CD14-positive monocyte (primary cell): Measurements from ENCODE around the gene G2E3. TPM values are rescaled to one million over a fixed set of nuclear protein-coding genes. Genes with fewer than 3 reads are reported as not detected.
A peak's percentile ranks its signal among the peaks of the same experiment; 100 is the strongest.

ENCODE experiments used
- DNase-seq, 3 donors: peaks; one replicate each; pipeline ENCODE4 v3.0.0-alpha.2; 2011 to 2022
- H2AFZ ChIP-seq: 2 replicates; pipeline ENCODE4 v1.6.0; 2012; ENCODE audit warnings: mild to moderate bottlenecking, low read depth, low read length, inconsistent platforms; ENCODE audit not compliant: insufficient read depth, poor library complexity, severe bottlenecking
- H3K27ac ChIP-seq, 2 donors: 1 replicate in 1 of 2; 2 replicates in 1 of 2; pipeline ENCODE4 v1.5.1; 2012 to 2013; ENCODE audit warnings: low read length in 2 of 2, control low read depth in 1 of 2, inconsistent platforms in 1 of 2, low read depth in 1 of 2, mild to moderate bottlenecking in 1 of 2
- H3K27me3 ChIP-seq, 2 donors: one replicate each; pipeline versions ENCODE4 v1.6.0 to v1.6.1; 2011 to 2013; ENCODE audit warnings: low read length in 2 of 2; ENCODE audit not compliant: control insufficient read depth in 2 of 2, insufficient read depth in 2 of 2
- H3K36me3 ChIP-seq, 2 donors: replicated peaks in 1 of 2; 1 replicate in 1 of 2; 2 replicates in 1 of 2; pipeline versions ENCODE4 v1.5.1 to v1.6.1; 2012 to 2013; ENCODE audit warnings: low read length in 2 of 2, control low read depth in 1 of 2, inconsistent platforms in 1 of 2, mild to moderate bottlenecking in 1 of 2; ENCODE audit not compliant: insufficient read depth in 2 of 2, control insufficient read depth in 1 of 2
- H3K4me1 ChIP-seq, 2 donors: 1 replicate in 1 of 2; 2 replicates in 1 of 2; pipeline versions ENCODE4 v1.5.1 to v1.6.1; 2012 to 2013; ENCODE audit warnings: low read length in 2 of 2, control low read depth in 1 of 2, inconsistent platforms in 1 of 2, mild to moderate bottlenecking in 1 of 2, moderate library complexity in 1 of 2; ENCODE audit not compliant: insufficient read depth in 2 of 2, control insufficient read depth in 1 of 2
- H3K4me2 ChIP-seq: replicated peaks from 2 replicates; pipeline ENCODE3; 2012; ENCODE audit warnings: low read length, moderate library complexity, mild to moderate bottlenecking; ENCODE audit not compliant: poor library complexity, severe bottlenecking; ENCODE audit errors: extremely low read depth
- H3K4me3 ChIP-seq, 3 experiments: fragments of 200-600 bp in 1 of 3; sonication (generic) in 1 of 3; replicated peaks in 1 of 3; 1 replicate in 2 of 3; 2 replicates in 1 of 3; pipeline ENCODE4 v1.5.1; 2011 to 2013; ENCODE audit warnings: low read length in 3 of 3, mild to moderate bottlenecking in 3 of 3, control low read depth in 2 of 3, low read depth in 2 of 3, inconsistent platforms in 1 of 3, moderate library complexity in 1 of 3
- H3K79me2 ChIP-seq: 2 replicates; pipeline ENCODE4 v1.6.0; 2012; ENCODE audit warnings: mild to moderate bottlenecking, control low read depth, inconsistent platforms, low read length, moderate library complexity; ENCODE audit not compliant: insufficient read depth
- H3K9ac ChIP-seq: 2 replicates; pipeline ENCODE4 v1.6.0; 2017; ENCODE audit warnings: low read length, mild to moderate bottlenecking; ENCODE audit not compliant: insufficient read depth, poor library complexity, severe bottlenecking
- H3K9me3 ChIP-seq, 2 donors: replicated peaks in 1 of 2; 1 replicate in 1 of 2; 2 replicates in 1 of 2; pipeline versions ENCODE4 v1.5.1 to v1.6.1; 2012 to 2013; ENCODE audit warnings: low read length in 2 of 2, control low read depth in 1 of 2; ENCODE audit not compliant: control insufficient read depth in 1 of 2, insufficient read depth in 1 of 2
- H4K20me1 ChIP-seq: 2 replicates; pipeline ENCODE4 v1.6.0; 2012; ENCODE audit warnings: mild to moderate bottlenecking, low read length, control low read depth, moderate library complexity; ENCODE audit not compliant: insufficient read depth
- H3K27ac Mint-ChIP-seq, 7 donors: one replicate each; pipeline ENCODE4 v1.8.0; 2020; ENCODE audit warnings: mild to moderate bottlenecking in 7 of 7, mixed read lengths in 7 of 7, moderate library complexity in 6 of 7, inconsistent platforms in 2 of 7
- H3K27me3 Mint-ChIP-seq, 3 donors: one replicate each; pipeline ENCODE4 v1.8.0; 2021 to 2022; ENCODE audit warnings: low read depth in 3 of 3, mild to moderate bottlenecking in 3 of 3, mixed read lengths in 3 of 3, moderate library complexity in 3 of 3, inconsistent platforms in 1 of 3
- H3K36me3 Mint-ChIP-seq, 2 donors: one replicate each; pipeline ENCODE4 v1.8.0; 2020; ENCODE audit warnings: mixed read lengths in 2 of 2, inconsistent platforms in 1 of 2, mild to moderate bottlenecking in 1 of 2
- H3K4me1 Mint-ChIP-seq: one replicate; pipeline ENCODE4 v1.8.0; 2020; ENCODE audit warnings: mild to moderate bottlenecking, mixed read lengths
- H3K4me3 Mint-ChIP-seq, 2 donors: one replicate each; pipeline ENCODE4 v1.8.0; 2020; ENCODE audit warnings: mild to moderate bottlenecking in 2 of 2, mixed read lengths in 2 of 2, moderate library complexity in 1 of 2
- H3K9me3 Mint-ChIP-seq, 7 donors: one replicate each; pipeline ENCODE4 v1.8.0; 2020 to 2022; ENCODE audit warnings: mixed read lengths in 7 of 7, mild to moderate bottlenecking in 6 of 7, moderate library complexity in 6 of 7, inconsistent platforms in 2 of 7
- WGBS: methylation state at CpG from one replicate; pipeline ENCODE4 v1.1.5; 2013; ENCODE audit warnings: missing lambda C conversion rate; ENCODE audit not compliant: insufficient coverage; 5-methylcytosine and 5-hydroxymethylcytosine counted together
- intact Hi-C, 2 donors: fragments of 100-400 bp; cut with micrococcal nuclease; formaldehyde crosslinking; loops; one replicate each; pipeline versions ENCODE4 v1.15.0 to v1.15.1; 2023
- polyA plus RNA-seq, 3 donors: library from polyadenylated mRNA; depleted of rRNA in 1 of 3; unstranded in 2 of 3; stranded (reverse) in 1 of 3; fragments of 300-500 nt in 2 of 3; fragments of >200 nt in 1 of 3; fragmentation: Illumina TruSeq in 2 of 3; gene quantifications; 1 replicate in 2 of 3; 2 replicates in 1 of 3; pipeline ENCODE4 v1.2.3, GENCODE V29; 2012 to 2021
- TF ChIP-seq, protein P1 (sequence below): fragments of 200-600 bp; IDR thresholded peaks from one replicate; pipeline ENCODE4 v1.8.0; 2022; ENCODE audit warnings: antibody characterized with exemption, mild to moderate bottlenecking

Gene G2E3
- polyA plus RNA-seq, 3 donors = 5.6 to 12.1 (median 5.6) TPM

DNA sequence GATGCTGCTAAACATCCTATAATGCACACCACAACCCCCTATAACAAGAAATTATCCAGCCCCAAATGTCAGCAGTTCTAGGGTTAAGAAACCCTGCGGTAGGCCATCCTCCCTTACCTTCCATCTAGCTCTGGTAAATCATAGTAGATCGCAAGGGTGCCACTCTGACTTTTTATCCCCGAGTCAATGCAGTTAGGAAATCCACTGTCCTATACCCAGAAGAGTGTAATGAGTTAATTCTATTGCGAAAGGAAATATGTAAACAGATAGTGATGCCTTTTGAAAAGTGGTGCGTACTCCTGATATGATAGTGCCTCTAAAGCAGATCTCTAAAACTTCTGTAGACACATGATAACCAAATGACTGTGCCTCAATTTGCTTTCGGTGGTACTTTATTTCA is 93.0 kb downstream of the G2E3 start:
- intact Hi-C loops = no loop called here

DNA sequence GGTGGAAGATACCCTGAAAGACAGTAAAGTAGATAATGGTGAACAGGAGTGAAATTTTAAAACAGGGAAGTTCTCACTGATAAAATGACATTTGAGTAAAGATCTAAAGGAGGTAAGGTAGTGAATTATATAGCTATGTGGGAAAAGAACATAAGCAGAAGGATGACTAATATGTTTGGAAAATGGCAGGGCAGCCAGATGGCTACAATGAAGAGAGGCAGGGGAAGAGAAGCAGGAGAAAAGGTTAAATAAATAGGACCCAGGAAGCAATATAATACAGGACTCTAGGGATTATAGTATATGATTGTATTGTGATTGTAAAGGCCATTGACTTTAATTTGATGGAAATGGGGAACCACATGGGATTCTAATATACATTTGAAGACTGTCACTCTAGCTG is 96.2 kb downstream of the G2E3 start:
- intact Hi-C loops = no loop called here
- H3K4me2 ChIP-seq = no peak overlapping the region

More for the DNA sequence above, 93.0 kb downstream of the G2E3 start:
- Mint-ChIP-seq H3K4me3 (no peak overlapping the region), H3K4me1 (no peaks in the 10 kb centered on the region), H3K36me3 (peaks cover 42 to 55% of the 10 kb centered on the region in 2 donors), H3K27ac (no peak overlapping the region), H3K9me3 (no peaks in the 10 kb centered on the region), H3K27me3 (peaks cover 0 to 1% (median 0%) of the 10 kb centered on the region in 3 donors)
- H3K4me3 ChIP-seq = no peak overlapping the region
- no peaks in the 10 kb centered on the region for H3K27me3 ChIP-seq
- DNase-seq = no peak
- no peak overlapping the region for H3K27ac ChIP-seq
- TF ChIP-seq, protein P1, sequence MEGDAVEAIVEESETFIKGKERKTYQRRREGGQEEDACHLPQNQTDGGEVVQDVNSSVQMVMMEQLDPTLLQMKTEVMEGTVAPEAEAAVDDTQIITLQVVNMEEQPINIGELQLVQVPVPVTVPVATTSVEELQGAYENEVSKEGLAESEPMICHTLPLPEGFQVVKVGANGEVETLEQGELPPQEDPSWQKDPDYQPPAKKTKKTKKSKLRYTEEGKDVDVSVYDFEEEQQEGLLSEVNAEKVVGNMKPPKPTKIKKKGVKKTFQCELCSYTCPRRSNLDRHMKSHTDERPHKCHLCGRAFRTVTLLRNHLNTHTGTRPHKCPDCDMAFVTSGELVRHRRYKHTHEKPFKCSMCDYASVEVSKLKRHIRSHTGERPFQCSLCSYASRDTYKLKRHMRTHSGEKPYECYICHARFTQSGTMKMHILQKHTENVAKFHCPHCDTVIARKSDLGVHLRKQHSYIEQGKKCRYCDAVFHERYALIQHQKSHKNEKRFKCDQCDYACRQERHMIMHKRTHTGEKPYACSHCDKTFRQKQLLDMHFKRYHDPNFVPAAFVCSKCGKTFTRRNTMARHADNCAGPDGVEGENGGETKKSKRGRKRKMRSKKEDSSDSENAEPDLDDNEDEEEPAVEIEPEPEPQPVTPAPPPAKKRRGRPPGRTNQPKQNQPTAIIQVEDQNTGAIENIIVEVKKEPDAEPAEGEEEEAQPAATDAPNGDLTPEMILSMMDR = no peak
- no peaks in the 10 kb centered on the region for H3K9me3 ChIP-seq
- H2AFZ ChIP-seq = no peak overlapping the region
- peaks cover 13% of the 10 kb centered on the region for H4K20me1 ChIP-seq
- H3K79me2 ChIP-seq = no peaks in the 10 kb centered on the region
- peaks cover 83 to 97% of the 10 kb centered on the region in 2 donors for H3K36me3 ChIP-seq
- no peak overlapping the region for H3K4me2 ChIP-seq
- H3K4me1 ChIP-seq = peaks cover 10 to 12% of the 10 kb centered on the region in 2 donors
- no peak overlapping the region for H3K9ac ChIP-seq
- WGBS = 100% methylated on average over 1 of the region's 6 CpGs

More for the DNA sequence above, 96.2 kb downstream of the G2E3 start:
- peaks cover 48% of the 10 kb centered on the region in 2 donors for H3K36me3 Mint-ChIP-seq
- Histone ChIP-seq H3K27me3 (no peaks in the 10 kb centered on the region), H3K9ac (no peak overlapping the region), H2AFZ (no peak overlapping the region), H3K4me3 (no peak overlapping the region), H3K9me3 (no peaks in the 10 kb centered on the region), H4K20me1 (peaks cover 17% of the 10 kb centered on the region), H3K36me3 (peaks cover 87 to 96% of the 10 kb centered on the region in 2 donors), H3K27ac (peak overlapping the region in 1 of 2 donors; percentile 0), H3K4me1 (peaks cover 11 to 14% of the 10 kb centered on the region in 2 donors), H3K79me2 (peaks cover 2% of the 10 kb centered on the region)
- no peaks in the 10 kb centered on the region for H3K9me3 Mint-ChIP-seq
- H3K27me3 Mint-ChIP-seq = peaks cover 0 to 1% (median 0%) of the 10 kb centered on the region in 3 donors
- no peak for DNase-seq
- no peak overlapping the region for H3K27ac Mint-ChIP-seq
- H3K4me3 Mint-ChIP-seq = no peak overlapping the region
- no peaks in the 10 kb centered on the region for H3K4me1 Mint-ChIP-seq
- TF ChIP-seq, protein P1 = no peak
